ENCODE measurements around the gene MARS1.

Gene MARS1

DNA sequence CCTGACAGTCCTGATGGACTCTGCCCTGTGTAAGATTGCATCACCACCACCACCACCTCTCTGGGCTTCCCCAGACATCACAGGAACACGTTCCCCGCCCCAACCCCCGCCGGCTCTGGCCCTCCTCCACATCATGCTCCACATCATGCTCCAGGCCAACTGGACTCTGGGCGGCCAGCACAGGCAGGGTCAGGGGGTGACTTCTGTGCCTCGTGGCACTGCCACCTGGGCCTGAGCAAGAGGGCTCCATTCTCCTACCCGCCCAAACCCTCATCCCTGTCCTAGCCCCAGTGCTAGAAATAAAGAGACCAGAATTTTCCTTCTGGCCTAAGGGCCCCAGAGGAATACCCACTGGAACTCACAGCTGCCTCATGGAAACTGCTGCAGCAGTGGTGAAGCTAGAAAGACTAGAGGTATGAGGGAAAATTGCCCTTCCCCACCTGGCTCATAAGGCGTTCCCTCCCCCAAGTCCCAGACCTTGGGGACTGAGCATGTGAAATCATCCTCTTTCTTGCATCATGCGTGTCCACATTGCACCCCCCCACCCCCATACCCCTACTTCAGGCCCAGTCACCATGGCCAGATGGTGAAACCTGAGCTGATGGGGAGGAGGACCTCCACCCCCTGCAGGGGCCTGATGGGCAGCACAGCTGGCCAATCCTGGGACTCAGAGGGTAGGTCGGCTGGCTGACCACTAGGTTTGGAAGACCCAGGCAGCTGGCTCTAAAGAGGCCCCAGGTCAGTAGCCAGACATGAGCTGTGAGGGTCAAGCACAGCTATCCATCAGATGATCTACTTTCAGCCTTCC is 33.1 kb upstream of the MARS1 start, which contains the start of gene INHBE:
INHBE (plus strand) TSS at position 742 of the 808 bp plus-strand sequence. CDS start 230 bp downstream, outside the sequence.
- Histone ChIP-seq H3K36me3 (replicated peaks; ENCODE audit: low read depth, low read length) (no peaks in the 10 kb centered on the region), H3K4me3 (ENCODE audit: low read length) (peak within 1 kb of the TSS; percentile 75), H4K20me1 (ENCODE audit: insufficient read depth, low read length) (no peaks in the 10 kb centered on the region), H3K27me3 (ENCODE audit: low read depth, low read length) (no peaks in the 10 kb centered on the region), H3K4me1 (ENCODE audit: low read length) (peaks cover 33% of the 10 kb centered on the region), H3K4me2 (ENCODE audit: low read length) (peak within 1 kb of the TSS; percentile 94), H3K27ac (ENCODE audit: low read length) (no peak within 1 kb of the TSS), H2AFZ (ENCODE audit: low read depth, low read length) (peak within 1 kb of the TSS; percentile 77), H3K79me2 (ENCODE audit: low read length) (no peaks in the 10 kb centered on the region), H3K9me3 (ENCODE audit: insufficient read depth, low read length) (no peaks in the 10 kb centered on the region), H3K9ac (ENCODE audit: low read length) (peak within 1 kb of the TSS; percentile 48)
- TF ChIP-seq, protein P1, sequence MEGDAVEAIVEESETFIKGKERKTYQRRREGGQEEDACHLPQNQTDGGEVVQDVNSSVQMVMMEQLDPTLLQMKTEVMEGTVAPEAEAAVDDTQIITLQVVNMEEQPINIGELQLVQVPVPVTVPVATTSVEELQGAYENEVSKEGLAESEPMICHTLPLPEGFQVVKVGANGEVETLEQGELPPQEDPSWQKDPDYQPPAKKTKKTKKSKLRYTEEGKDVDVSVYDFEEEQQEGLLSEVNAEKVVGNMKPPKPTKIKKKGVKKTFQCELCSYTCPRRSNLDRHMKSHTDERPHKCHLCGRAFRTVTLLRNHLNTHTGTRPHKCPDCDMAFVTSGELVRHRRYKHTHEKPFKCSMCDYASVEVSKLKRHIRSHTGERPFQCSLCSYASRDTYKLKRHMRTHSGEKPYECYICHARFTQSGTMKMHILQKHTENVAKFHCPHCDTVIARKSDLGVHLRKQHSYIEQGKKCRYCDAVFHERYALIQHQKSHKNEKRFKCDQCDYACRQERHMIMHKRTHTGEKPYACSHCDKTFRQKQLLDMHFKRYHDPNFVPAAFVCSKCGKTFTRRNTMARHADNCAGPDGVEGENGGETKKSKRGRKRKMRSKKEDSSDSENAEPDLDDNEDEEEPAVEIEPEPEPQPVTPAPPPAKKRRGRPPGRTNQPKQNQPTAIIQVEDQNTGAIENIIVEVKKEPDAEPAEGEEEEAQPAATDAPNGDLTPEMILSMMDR (IDR thresholded peaks at IDR 0.05; ENCODE audit: low read depth, low read length) = no peak
- TF ChIP-seq EZH2phosphoT487 (IDR thresholded peaks at IDR 0.05; ENCODE audit: low read depth) = no peak

DNA sequence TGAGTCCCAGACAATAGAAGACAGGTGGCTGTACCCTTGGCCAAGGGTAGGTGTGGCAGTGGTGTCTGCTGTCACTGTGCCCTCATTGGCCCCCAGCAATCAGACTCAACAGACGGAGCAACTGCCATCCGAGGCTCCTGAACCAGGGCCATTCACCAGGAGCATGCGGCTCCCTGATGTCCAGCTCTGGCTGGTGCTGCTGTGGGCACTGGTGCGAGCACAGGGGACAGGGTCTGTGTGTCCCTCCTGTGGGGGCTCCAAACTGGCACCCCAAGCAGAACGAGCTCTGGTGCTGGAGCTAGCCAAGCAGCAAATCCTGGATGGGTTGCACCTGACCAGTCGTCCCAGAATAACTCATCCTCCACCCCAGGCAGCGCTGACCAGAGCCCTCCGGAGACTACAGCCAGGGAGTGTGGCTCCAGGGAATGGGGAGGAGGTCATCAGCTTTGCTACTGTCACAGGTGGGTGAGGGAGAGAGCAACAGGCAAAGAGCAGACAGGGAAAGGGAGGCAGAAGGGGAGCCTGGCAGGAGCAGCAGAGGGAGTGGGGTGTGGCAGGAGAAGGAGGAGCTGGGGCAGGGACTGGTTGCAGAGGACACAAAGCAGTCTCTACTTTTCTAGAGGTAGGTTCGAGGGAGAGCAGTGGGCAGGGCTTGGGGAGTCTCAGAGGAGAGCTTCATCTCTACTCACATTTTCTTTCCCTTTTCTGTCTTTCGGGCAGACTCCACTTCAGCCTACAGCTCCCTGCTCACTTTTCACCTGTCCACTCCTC is 32.3 kb upstream of the MARS1 start:
- H3K4me2 ChIP-seq (ENCODE audit: low read length) = peak overlapping the region; percentile 94
- no peaks in the 10 kb centered on the region for H3K27me3 ChIP-seq (ENCODE audit: low read depth, low read length)
- no peaks in the 10 kb centered on the region for H3K79me2 ChIP-seq (ENCODE audit: low read length)
- no peaks in the 10 kb centered on the region for H3K36me3 ChIP-seq (replicated peaks; ENCODE audit: low read depth, low read length)
- peak overlapping the region; percentile 77 for H2AFZ ChIP-seq (ENCODE audit: low read depth, low read length)
- no peaks in the 10 kb centered on the region for H4K20me1 ChIP-seq (ENCODE audit: insufficient read depth, low read length)
- peak overlapping the region; percentile 75 for H3K4me3 ChIP-seq (ENCODE audit: low read length)
- H3K9ac ChIP-seq (ENCODE audit: low read length) = peak overlapping the region; percentile 46
- H3K4me1 ChIP-seq (ENCODE audit: low read length) = peaks cover 38% of the 10 kb centered on the region
- H3K27ac ChIP-seq (ENCODE audit: low read length) = no peak overlapping the region
- no peak for TF ChIP-seq EZH2phosphoT487 (IDR thresholded peaks at IDR 0.05; ENCODE audit: low read depth)
- TF ChIP-seq, protein P1 (IDR thresholded peaks at IDR 0.05; ENCODE audit: low read depth, low read length) = no peak
- H3K9me3 ChIP-seq (ENCODE audit: insufficient read depth, low read length) = no peaks in the 10 kb centered on the region

DNA sequence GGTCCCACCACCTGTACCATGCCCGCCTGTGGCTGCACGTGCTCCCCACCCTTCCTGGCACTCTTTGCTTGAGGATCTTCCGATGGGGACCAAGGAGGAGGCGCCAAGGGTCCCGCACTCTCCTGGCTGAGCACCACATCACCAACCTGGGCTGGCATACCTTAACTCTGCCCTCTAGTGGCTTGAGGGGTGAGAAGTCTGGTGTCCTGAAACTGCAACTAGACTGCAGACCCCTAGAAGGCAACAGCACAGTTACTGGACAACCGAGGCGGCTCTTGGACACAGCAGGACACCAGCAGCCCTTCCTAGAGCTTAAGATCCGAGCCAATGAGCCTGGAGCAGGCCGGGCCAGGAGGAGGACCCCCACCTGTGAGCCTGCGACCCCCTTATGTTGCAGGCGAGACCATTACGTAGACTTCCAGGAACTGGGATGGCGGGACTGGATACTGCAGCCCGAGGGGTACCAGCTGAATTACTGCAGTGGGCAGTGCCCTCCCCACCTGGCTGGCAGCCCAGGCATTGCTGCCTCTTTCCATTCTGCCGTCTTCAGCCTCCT is 31.6 kb upstream of the MARS1 start:
- H3K9ac ChIP-seq (ENCODE audit: low read length) = peak overlapping the region; percentile 46
- peaks cover 45% of the 10 kb centered on the region for H3K4me1 ChIP-seq (ENCODE audit: low read length)
- TF ChIP-seq, protein P1 (IDR thresholded peaks at IDR 0.05; ENCODE audit: low read depth, low read length) = peak; percentile 87
- TF ChIP-seq EZH2phosphoT487 (IDR thresholded peaks at IDR 0.05; ENCODE audit: low read depth) = no peak
- peaks cover 5% of the 10 kb centered on the region for H3K27me3 ChIP-seq (ENCODE audit: low read depth, low read length)
- peak overlapping the region; percentile 94 for H3K4me2 ChIP-seq (ENCODE audit: low read length)
- no peaks in the 10 kb centered on the region for H3K9me3 ChIP-seq (ENCODE audit: insufficient read depth, low read length)
- H3K4me3 ChIP-seq (ENCODE audit: low read length) = peak overlapping the region; percentile 75
- H4K20me1 ChIP-seq (ENCODE audit: insufficient read depth, low read length) = no peaks in the 10 kb centered on the region
- H2AFZ ChIP-seq (ENCODE audit: low read depth, low read length) = peak overlapping the region; percentile 77
- no peak overlapping the region for H3K27ac ChIP-seq (ENCODE audit: low read length)
- H3K79me2 ChIP-seq (ENCODE audit: low read length) = no peaks in the 10 kb centered on the region
- no peaks in the 10 kb centered on the region for H3K36me3 ChIP-seq (replicated peaks; ENCODE audit: low read depth, low read length)

Measured in OCI-LY3 (cell line).